Endothelial cell of umbilical vein (primary cell): Measurements from ENCODE around the gene CCR5AS.

Source experiments
- BruUV-seq: library from RNA; stranded (reverse); fragments of 400-500 nt; replicated peaks from 2 replicates; lab custom pipeline; 2021; lab: Mats Ljungman, UMichigan
- CTCF ChIA-PET: fragments of 300-600, 350-600 bp; sonication (Branson Sonifier 250); formaldehyde crosslinking; loops from one replicate; lab custom pipeline; 2021; ENCODE audit warnings: antibody characterized with exemption, inconsistent platforms; lab: Charles Lee
- POLR2A ChIA-PET: fragments of 300-600, 350-600 bp; sonication (Branson Sonifier 250); formaldehyde crosslinking; loops from one replicate; lab custom pipeline; 2021; ENCODE audit warnings: antibody characterized with exemption, inconsistent platforms; lab: Charles Lee
- DNase-seq: peaks from one replicate; pipeline ENCODE4 v3.0.0-alpha.2; 2011; ENCODE audit warnings: low read depth, low spot score
- FAIRE-seq: peaks from 2 replicates; lab custom pipeline; 2011; peaks lifted over from hg19 to GRCh38; lab: Jason Lieb, UNC
- H2AFZ ChIP-seq: 2 replicates; pipeline ENCODE4 v1.6.0; 2012; ENCODE audit warnings: low read depth, low read length, control low read depth, inconsistent platforms
- H3K27ac ChIP-seq: 2 replicates; pipeline ENCODE4 v1.5.1; 2011; ENCODE audit warnings: low read depth, mild to moderate bottlenecking, control low read depth, low read length, moderate library complexity; ENCODE audit not compliant: insufficient read depth
- H3K27me3 ChIP-seq, 2 experiments: 2 replicates each; pipeline versions ENCODE4 v1.6.0 to v1.6.1; 2011; ENCODE audit warnings: low read length in 2 of 2, mixed read lengths in 1 of 2; ENCODE audit not compliant: control insufficient read depth in 2 of 2, insufficient read depth in 2 of 2
- H3K36me3 ChIP-seq, 2 experiments: 2 replicates in 1 of 2; 3 replicates in 1 of 2; pipeline ENCODE4 v1.5.1; 2011; ENCODE audit warnings: low read length in 2 of 2, mild to moderate bottlenecking in 1 of 2, moderate library complexity in 1 of 2; ENCODE audit not compliant: control insufficient read depth in 2 of 2, insufficient read depth in 2 of 2; ENCODE audit errors: extremely low read depth in 1 of 2
- H3K4me1 ChIP-seq: 3 replicates; pipeline ENCODE4 v1.5.1; 2011; ENCODE audit warnings: mild to moderate bottlenecking, low read length; ENCODE audit not compliant: control insufficient read depth, insufficient read depth; ENCODE audit errors: extremely low read depth
- H3K4me2 ChIP-seq: 2 replicates; pipeline ENCODE4 v1.6.1; 2011; ENCODE audit warnings: low read length, control low read depth, mixed read lengths; ENCODE audit not compliant: insufficient read depth
- H3K4me3 ChIP-seq, 3 experiments: fragments of 200-600 bp in 1 of 3; sonication (generic), shearing (Covaris generic) in 1 of 3; replicated peaks in 1 of 3; 2 replicates each; pipeline ENCODE4 v1.5.1; 2011 to 2016; ENCODE audit warnings: control low read depth in 3 of 3, low read length in 3 of 3, mild to moderate bottlenecking in 2 of 3, inconsistent platforms in 1 of 3, low read depth in 1 of 3, moderate library complexity in 1 of 3; ENCODE audit not compliant: insufficient read depth in 1 of 3
- H3K79me2 ChIP-seq: 2 replicates; pipeline ENCODE4 v1.6.0; 2012; ENCODE audit warnings: low read length, inconsistent platforms; ENCODE audit not compliant: control insufficient read depth, insufficient read depth
- H3K9ac ChIP-seq: replicated peaks from 2 replicates; pipeline ENCODE3; 2011; ENCODE audit warnings: low read length, control low read depth; ENCODE audit not compliant: insufficient read depth; ENCODE audit errors: extremely low read depth
- H3K9me1 ChIP-seq: replicated peaks from 3 replicates; pipeline ENCODE4 v1.6.0; 2011; ENCODE audit warnings: mild to moderate bottlenecking, low read length; ENCODE audit not compliant: control insufficient read depth, insufficient read depth; ENCODE audit errors: extremely low read depth
- H3K9me3 ChIP-seq: replicated peaks from 2 replicates; pipeline ENCODE4 v1.5.1; 2012; ENCODE audit warnings: low read length, inconsistent platforms; ENCODE audit not compliant: control insufficient read depth, insufficient read depth
- H4K20me1 ChIP-seq: replicated peaks from 2 replicates; pipeline ENCODE3; 2011; ENCODE audit warnings: mild to moderate bottlenecking, low read length; ENCODE audit not compliant: control insufficient read depth, insufficient read depth; ENCODE audit errors: extremely low read depth
- FOS ChIP-seq: IDR thresholded peaks from 2 replicates; pipeline ENCODE4 v1.6.1; 2011; ENCODE audit warnings: mild to moderate bottlenecking, low read length, moderate library complexity, borderline replicate concordance; ENCODE audit not compliant: insufficient read depth
- JUN ChIP-seq: IDR thresholded peaks from 2 replicates; pipeline ENCODE4 v1.6.1; 2011; ENCODE audit warnings: borderline replicate concordance, low read depth; ENCODE audit not compliant: insufficient read length, insufficient read depth
- MYC ChIP-seq: IDR thresholded peaks from one replicate; pipeline ENCODE4 v1.6.1; 2011; ENCODE audit warnings: mild to moderate bottlenecking, low read depth, low read length
- POLR2AphosphoS5 ChIP-seq: IDR thresholded peaks from 2 replicates; pipeline ENCODE4 v1.6.1; 2012; ENCODE audit warnings: low read depth, mild to moderate bottlenecking, control low read depth, low read length, moderate library complexity; ENCODE audit not compliant: insufficient read depth
- dilution Hi-C: fragments of 300-500 bp; cut with MboI; formaldehyde crosslinking; loops from one replicate; pipeline ENCODE4 v1.15.0; 2019; ENCODE audit warnings: low sequenced_read_pairs; ENCODE audit not compliant: extremely low pct_ligation_motif_present
- intact Hi-C: fragments of 100-400 bp; cut with micrococcal nuclease; formaldehyde crosslinking; loops from one replicate; pipeline ENCODE4 v1.10.0; 2022
- TF ChIP-seq, protein P1 (sequence below), 2 donors: IDR thresholded peaks; 1 replicate in 1 of 2; 2 replicates in 1 of 2; pipeline ENCODE4 v1.5.1; 2011; ENCODE audit warnings: low read length in 2 of 2, mild to moderate bottlenecking in 2 of 2, moderate library complexity in 2 of 2, control low read depth in 1 of 2, inconsistent platforms in 1 of 2, low read depth in 1 of 2; ENCODE audit not compliant: insufficient read depth in 1 of 2; ENCODE audit errors: extremely low read depth in 1 of 2
- TF ChIP-seq, protein P2 (sequence below): IDR thresholded peaks from 2 replicates; pipeline ENCODE4 v1.6.1; 2011; ENCODE audit not compliant: insufficient read depth, insufficient read length

CCR5AS gene

DNA sequence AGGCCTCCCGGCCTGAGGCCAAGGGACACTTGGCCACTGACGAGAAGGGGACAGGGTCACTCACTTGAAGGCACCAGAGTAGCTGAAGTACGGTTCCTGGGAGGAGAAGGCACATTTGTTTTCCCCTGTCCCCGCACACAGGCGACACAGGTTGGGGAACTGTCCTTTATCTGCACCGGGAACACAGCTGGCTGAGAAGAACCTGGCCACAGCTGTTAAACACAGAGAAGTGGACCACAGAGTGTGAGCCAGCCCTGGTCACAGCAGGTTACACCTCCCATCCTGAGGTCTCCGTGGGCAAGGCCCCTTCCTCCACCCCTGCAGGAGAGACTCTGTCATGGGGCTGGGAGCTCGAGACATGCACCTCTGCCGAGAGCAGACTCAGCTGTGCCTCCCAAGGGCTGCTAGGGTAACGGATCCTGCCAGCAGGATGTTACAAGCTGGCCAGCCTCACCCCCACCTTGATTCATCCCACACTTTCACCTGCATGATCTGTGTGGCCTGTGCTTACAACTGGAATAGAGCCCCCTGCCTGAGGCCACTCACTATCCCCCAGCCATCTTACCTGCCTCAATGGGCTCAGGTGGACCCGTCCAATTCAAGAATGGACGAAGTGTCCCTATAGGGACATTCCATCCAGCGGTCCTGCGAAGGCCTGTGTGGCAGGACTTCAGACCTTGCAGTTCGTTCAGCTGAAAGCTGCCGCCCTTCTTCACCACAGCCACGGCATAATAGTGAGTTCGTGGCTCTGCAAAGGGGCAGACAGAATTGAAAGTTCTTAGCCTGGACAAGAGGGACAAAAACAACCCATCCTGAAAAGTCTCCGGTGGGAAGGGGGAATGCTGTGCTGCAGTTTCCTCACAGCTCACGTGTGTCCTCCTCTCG is 48.6 kb upstream of the CCR5AS start:
- Histone ChIP-seq H3K4me3 (no peak overlapping the region), H3K4me2 (no peak overlapping the region), H3K36me3 (no peaks in the 10 kb centered on the region), H2AFZ (no peak overlapping the region), H3K79me2 (no peaks in the 10 kb centered on the region), H3K27ac (no peak overlapping the region), H4K20me1 (no peaks in the 10 kb centered on the region), H3K9ac (no peak overlapping the region), H3K9me3 (no peaks in the 10 kb centered on the region), H3K27me3 (peaks cover 0 to 8% of the 10 kb centered on the region in 2 experiments), H3K4me1 (no peaks in the 10 kb centered on the region), H3K9me1 (no peaks in the 10 kb centered on the region)
- intact Hi-C loops (no loop called here), dilution Hi-C loops (no loop called here)
- ChIA-PET POLR2A (no interaction called here), CTCF (no interaction called here)
- TF ChIP-seq FOS, result no peak
- DNase-seq (no peak), FAIRE-seq (no peak)
- BruUV-seq, result no TSS peak

DNA sequence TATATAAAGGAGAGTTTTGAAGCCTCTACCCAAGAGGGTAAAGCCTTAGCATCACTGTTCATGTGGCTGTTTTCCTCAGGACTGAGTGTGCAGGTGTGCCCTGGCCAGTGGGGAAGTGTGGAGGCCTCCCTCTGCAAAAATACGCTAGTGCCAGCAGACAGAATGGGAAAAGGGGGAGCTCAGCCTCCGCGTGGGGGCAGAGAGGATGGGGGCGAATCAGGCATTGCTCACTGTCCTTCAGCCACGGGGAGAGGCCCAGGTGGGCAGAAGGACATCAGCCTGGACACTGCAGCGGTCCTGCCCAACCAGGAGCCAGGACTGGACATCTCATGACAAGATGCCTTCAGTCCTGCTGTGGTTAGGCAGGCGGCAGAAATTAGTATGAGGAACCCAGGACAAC is 47.7 kb upstream of the CCR5AS start:
- Histone ChIP-seq H3K79me2 (no peaks in the 10 kb centered on the region), H3K4me2 (no peak overlapping the region), H2AFZ (no peak overlapping the region), H3K36me3 (no peaks in the 10 kb centered on the region), H3K4me3 (no peak overlapping the region), H4K20me1 (no peaks in the 10 kb centered on the region), H3K9ac (no peak overlapping the region), H3K9me3 (no peaks in the 10 kb centered on the region), H3K9me1 (no peaks in the 10 kb centered on the region), H3K27me3 (peaks cover 0 to 8% of the 10 kb centered on the region in 2 experiments), H3K27ac (no peak overlapping the region), H3K4me1 (no peaks in the 10 kb centered on the region)
- TF ChIP-seq JUN (no peak), MYC (no peak), POLR2AphosphoS5 (no peak)
- TF ChIP-seq, protein P1, sequence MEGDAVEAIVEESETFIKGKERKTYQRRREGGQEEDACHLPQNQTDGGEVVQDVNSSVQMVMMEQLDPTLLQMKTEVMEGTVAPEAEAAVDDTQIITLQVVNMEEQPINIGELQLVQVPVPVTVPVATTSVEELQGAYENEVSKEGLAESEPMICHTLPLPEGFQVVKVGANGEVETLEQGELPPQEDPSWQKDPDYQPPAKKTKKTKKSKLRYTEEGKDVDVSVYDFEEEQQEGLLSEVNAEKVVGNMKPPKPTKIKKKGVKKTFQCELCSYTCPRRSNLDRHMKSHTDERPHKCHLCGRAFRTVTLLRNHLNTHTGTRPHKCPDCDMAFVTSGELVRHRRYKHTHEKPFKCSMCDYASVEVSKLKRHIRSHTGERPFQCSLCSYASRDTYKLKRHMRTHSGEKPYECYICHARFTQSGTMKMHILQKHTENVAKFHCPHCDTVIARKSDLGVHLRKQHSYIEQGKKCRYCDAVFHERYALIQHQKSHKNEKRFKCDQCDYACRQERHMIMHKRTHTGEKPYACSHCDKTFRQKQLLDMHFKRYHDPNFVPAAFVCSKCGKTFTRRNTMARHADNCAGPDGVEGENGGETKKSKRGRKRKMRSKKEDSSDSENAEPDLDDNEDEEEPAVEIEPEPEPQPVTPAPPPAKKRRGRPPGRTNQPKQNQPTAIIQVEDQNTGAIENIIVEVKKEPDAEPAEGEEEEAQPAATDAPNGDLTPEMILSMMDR (IDR thresholded peaks at IDR 0.05; ENCODE audit: extremely low read depth in 1 of 2, insufficient read depth in 1 of 2, low read depth in 1 of 2, low read length in 2 of 2), result no peak
- TF ChIP-seq, protein P2, sequence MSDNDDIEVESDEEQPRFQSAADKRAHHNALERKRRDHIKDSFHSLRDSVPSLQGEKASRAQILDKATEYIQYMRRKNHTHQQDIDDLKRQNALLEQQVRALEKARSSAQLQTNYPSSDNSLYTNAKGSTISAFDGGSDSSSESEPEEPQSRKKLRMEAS, result no peak
- BruUV-seq, result no TSS peak
- FAIRE-seq (no peak), DNase-seq (no peak)
- ChIA-PET POLR2A (no interaction called here), CTCF (no interaction called here)
- dilution Hi-C loops (no loop called here), intact Hi-C loops (no loop called here)
